Motor neuron (in vitro differentiated cells): Measurements from ENCODE around the gene IFNA21. TPM values are rescaled to one million over a fixed set of nuclear protein-coding genes. Genes with fewer than 3 reads are reported as not detected.
A peak's percentile ranks its signal among the peaks of the same experiment; 100 is the strongest.
"Not testable (repeated sequence)": the region's sequence is repeated elsewhere in the genome, so short reads cannot be mapped to it uniquely, and the experiment has no call there.

Source experiments
- ATAC-seq, 8 experiments: fragments of 200-7000 bp; cut with Tn5 transposase; replicated peaks in 6 of 8; 2 replicates each; pipeline ENCODE4 v1.8.0; 2021; ENCODE audit warnings: mild to moderate bottlenecking in 8 of 8, moderate library complexity in 8 of 8
- H3K27ac ChIP-seq, 2 donors: fragments of 250-450 bp; sonication (Bioruptor Pico); 2 replicates each; pipeline ENCODE4 v1.9.0; 2021; ENCODE audit warnings: antibody characterized with exemption in 2 of 2, mild to moderate bottlenecking in 2 of 2, moderate library complexity in 1 of 2
- H3K4me1 ChIP-seq, 2 donors: fragments of 250-450 bp; sonication (Bioruptor Pico); replicated peaks in 1 of 2; 2 replicates each; pipeline ENCODE4 v1.6.1; 2021; ENCODE audit warnings: antibody characterized with exemption in 2 of 2, mild to moderate bottlenecking in 2 of 2, moderate library complexity in 1 of 2
- H3K4me3 ChIP-seq, 5 donors: fragments of 250-450 bp; sonication (Bioruptor Pico); 2 replicates each; pipeline ENCODE4 v1.9.0; 2021; ENCODE audit warnings: antibody characterized with exemption in 5 of 5, mild to moderate bottlenecking in 5 of 5, moderate library complexity in 4 of 5
- WGBS, 10 experiments: fragments of 450-650 bp; shearing (Covaris generic); methylation state at CpG; one replicate each; pipeline ENCODE4 v1.0.0; 2022; 5-methylcytosine and 5-hydroxymethylcytosine counted together
- in situ Hi-C, 9 experiments: fragments of 400-800 bp; cut with MboI; loops; one replicate each; pipeline ENCODE4 v1.15.0; 2021; ENCODE audit warnings: low sequenced_read_pairs in 9 of 9, low pct_unique_long_range_greater_than_20kb in 2 of 9; ENCODE audit not compliant: unreplicated experiment in 9 of 9
- total RNA-seq, 8 experiments: library from RNA; unstranded; fragments of 300-600 nt; gene quantifications; 2 replicates each; pipeline versions ENCODE4 v1.2.3 to v1.2.4, GENCODE V29; 2022

The IFNA21 gene
- total RNA-seq, 8 experiments from 2014 or later, result 0.25 to 0.45 TPM; not detected in 6

DNA sequence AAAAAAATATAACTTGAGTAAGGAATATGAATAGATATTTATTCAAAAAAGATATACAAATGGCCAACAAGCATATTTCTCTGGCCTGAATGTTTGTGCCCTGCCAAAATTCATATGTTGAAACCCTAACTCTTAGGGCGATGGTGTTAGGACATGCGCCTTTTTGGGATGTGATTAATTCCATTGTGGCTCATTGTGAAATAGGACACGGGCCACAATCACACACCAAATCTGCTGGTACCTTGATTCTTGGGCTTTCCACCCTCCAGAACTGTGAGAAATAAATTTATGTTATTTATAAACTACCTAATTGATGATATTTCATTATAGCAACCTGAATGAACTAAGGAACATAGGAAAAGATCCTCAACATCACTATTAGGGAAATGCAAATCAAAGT lies 5.7 kb upstream of the IFNA21 start:
- 50 to 92% (median 66%) methylated on average over 1 to 3 of the region's 3 CpGs; no CpG with 5 or more reads in 3 of the 10 experiments for WGBS, 10 experiments

DNA sequence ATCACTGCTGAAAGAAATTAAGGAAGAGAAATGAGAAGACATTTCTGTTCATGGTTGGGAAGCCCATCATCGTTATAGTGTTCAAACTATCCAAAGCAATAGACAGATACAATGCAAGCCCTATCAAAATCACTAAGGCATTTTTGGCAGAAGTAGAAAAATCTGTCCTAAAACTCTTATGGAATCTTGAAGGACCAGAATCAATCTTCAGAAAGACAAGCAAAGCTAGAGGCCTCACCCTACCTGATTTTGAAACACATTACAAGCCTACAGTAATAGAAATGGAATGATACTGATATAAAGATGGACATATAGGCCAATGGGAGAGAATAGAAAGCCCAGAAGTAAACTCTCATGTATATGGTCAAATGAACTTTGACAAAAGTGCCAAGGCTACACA lies 4.9 kb upstream of the IFNA21 start:
- Histone ChIP-seq H3K4me3 (no peak overlapping the region), H3K27ac (no peak overlapping the region), H3K4me1 (no peaks in the 10 kb centered on the region)
- ATAC-seq, result no peak
- 31 to 100% (median 80%) methylated on average over 1 of the region's 1 CpG; no CpG with 5 or more reads in 1 of the 10 experiments for WGBS, 10 experiments
- in situ Hi-C loops, result no loop called here

More for the DNA sequence above, 5.7 kb upstream of the IFNA21 start:
- H3K27ac ChIP-seq, result no peak overlapping the region
- no peak for ATAC-seq
- H3K4me1 ChIP-seq, result no peaks in the 10 kb centered on the region
- in situ Hi-C loops, result no loop called here
- no peak overlapping the region for H3K4me3 ChIP-seq

DNA sequence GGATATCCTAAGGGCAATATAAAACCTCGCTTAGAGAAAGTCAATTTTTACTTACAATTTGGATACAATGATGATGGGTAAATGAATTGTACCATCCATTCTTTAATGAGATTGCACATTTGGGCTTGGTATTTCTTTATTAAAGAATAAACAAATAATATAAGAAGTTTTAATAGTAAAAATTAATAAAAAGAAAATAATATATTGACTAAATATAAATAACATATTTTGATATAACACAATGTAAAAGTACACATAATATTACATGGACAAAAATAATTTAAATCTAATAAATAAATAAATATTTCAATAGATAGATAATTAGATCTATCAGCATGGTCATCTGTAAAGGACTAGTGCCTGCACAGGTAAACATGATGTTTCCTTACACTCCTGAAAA lies 944 bp downstream of the IFNA21 start:
- Histone ChIP-seq H3K4me3 (no peak overlapping the region), H3K27ac (no peak overlapping the region), H3K4me1 (no peaks in the 10 kb centered on the region)
- 40 to 100% (median 85%) methylated on average over 1 of the region's 1 CpG; no CpG with 5 or more reads in 1 of the 10 experiments for WGBS, 10 experiments
- ATAC-seq, result no peak
- in situ Hi-C loops, result no loop called here

DNA sequence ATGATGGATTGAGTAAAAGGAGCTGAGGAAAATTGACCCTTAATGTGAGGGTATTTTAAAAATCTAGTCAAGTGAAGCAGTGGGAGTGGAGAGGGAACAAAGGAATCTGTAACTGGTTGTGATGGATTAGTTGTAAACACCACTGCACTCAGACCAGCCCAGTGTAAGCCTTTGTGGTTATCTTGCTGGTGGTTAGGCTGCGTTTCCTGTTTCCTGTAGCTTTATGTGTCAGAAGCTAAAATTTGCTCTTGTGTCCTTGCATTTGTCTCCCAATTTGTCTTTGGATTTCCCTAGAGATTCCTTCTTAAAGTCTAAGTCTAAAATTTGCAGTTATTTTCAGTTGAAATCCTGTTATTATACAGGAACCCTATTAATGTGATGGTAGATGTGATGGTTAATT lies 6.3 kb downstream of the IFNA21 start:
- no peak overlapping the region for H3K4me3 ChIP-seq
- H3K4me1 ChIP-seq, result no peaks in the 10 kb centered on the region
- peak in 3 of 8 experiments; percentile 22 to 43 (median 34) for ATAC-seq
- H3K27ac ChIP-seq, result no peak overlapping the region
- WGBS, 10 experiments, result 0% methylated on average over 1 of the region's 1 CpG; no CpG with 5 or more reads in 7 of the 10 experiments
- in situ Hi-C loops, result no loop called here

DNA sequence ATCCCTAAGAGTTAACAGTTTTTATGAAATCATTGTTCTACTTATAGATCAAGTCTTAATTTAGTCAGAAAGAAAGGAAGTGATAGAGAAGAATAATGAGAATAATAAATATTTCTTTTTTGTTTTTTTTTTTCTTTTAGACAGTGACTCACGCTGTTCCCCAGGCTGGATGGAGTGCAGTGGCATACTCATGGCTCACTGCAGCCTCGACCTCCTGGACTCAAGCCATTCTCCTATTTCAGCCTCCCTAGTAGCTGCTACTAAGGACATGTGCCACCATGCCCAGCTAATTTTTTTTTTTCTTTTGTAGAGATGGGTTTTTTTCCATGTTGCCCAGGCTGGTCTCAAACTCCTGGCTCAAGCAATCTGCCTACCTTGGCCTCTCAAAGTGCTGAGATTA lies 11.0 kb downstream of the IFNA21 start:
- in situ Hi-C loops, result no loop called here
- 0 to 100% (median 59%) methylated on average over 1 to 2 of the region's 2 CpGs; no CpG with 5 or more reads in 2 of the 10 experiments for WGBS, 10 experiments
- Histone ChIP-seq H3K27ac (no peak overlapping the region), H3K4me3 (no peak overlapping the region), H3K4me1 (no peaks in the 10 kb centered on the region)
- no peak for ATAC-seq

DNA sequence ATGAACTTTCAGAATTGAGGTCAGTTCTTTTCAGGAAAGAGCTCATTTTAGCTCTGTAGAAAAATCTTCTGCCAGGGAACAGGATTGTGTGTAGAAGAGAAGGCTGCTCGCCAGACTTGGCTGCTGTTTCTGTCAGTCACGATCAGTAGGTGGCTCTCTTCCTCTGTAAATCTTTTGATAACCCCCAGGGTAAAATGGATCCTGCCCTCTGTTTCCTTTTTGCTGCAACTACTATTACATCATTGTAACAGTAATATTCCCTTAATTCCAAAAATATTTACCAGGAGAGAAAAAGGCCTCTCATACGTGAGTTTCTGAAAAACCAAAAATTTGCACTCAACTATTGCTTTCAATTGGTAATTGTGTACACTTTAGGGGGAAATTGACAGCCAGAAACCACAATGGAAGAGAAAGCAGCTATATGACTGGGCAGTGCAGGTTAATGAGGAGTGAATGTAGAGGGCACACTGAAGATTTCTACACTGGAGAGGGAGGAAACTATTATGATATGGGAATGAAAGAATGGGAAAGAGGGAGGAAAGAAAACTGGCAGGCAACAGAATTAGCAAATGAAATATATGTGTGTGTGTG lies 12.3 kb downstream of the IFNA21 start:
- Histone ChIP-seq H3K4me3 (no peak overlapping the region), H3K4me1 (no peaks in the 10 kb centered on the region), H3K27ac (no peak overlapping the region)
- in situ Hi-C loops, result no loop called here
- ATAC-seq, result peak; percentile 41 to 85 (median 68)
- 0 to 33% (median 19%) methylated on average over 1 to 3 of the region's 3 CpGs; no CpG with 5 or more reads in 3 of the 10 experiments for WGBS, 10 experiments

DNA sequence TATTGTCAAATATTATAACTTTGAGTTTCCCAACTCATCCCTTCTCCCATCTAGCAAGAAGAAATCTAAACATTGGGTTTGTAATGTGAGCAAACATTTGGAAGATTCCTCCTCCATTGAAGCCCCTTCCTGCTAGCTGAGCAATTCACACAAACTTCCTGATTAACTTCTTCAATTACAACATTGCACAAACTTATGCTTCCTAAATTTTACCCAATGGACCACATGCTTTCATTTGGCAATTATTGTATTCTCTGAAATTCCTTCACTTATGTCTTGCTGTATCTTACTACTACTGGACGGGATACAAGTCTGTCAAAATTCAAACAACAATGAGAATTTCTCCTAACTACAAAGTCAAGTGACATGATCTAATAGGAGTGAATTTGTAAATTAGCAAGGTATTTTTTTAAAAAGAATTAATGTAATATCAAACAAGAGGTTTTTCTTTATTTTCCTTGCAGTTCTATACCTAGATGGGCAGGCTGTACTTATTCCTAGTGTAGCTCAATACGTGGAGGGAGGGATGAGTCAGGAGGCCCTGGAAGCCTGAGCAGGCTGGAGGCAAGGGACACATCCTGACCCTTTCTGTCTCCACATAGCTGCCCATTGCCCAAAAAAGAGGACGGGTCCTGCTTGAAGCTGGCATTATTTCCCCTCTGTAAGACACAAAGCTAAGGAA lies 13.0 kb downstream of the IFNA21 start:
- 17 to 100% (median 44%) methylated on average over 1 to 3 of the region's 3 CpGs; no CpG with 5 or more reads in 1 of the 10 experiments for WGBS, 10 experiments
- H3K4me1 ChIP-seq, result no peaks in the 10 kb centered on the region
- H3K27ac ChIP-seq, result no peak overlapping the region
- in situ Hi-C loops, result no loop called here
- peak; percentile 36 to 87 (median 60) for ATAC-seq
- H3K4me3 ChIP-seq, result no peak overlapping the region

DNA sequence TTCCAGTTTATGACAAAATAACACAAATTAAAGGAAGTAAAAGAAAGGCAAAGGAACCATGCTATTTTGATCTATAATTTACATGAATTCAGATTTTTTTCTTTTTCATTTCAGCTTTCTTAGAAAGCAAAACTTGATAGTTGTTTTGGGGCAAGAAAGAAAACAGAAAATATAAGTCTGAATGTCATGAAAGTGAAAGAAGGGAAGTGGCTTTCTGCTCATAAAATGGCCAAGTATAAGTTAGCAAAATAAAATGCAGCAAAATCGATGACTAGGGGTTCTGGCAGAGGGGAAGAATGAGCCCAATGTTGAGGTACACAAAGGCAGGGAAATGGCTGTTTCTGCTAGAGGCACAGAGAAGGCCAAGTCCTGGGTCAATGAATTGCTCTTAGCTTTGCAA lies 21.9 kb downstream of the IFNA21 start:
- no peak for ATAC-seq
- Histone ChIP-seq H3K4me3 (no peak overlapping the region), H3K4me1 (no peaks in the 10 kb centered on the region), H3K27ac (no peak overlapping the region)
- WGBS, 10 experiments, result 0 to 83% (median 63%) methylated on average over 1 of the region's 1 CpG; no CpG with 5 or more reads in 1 of the 10 experiments
- in situ Hi-C loops, result no loop called here

DNA sequence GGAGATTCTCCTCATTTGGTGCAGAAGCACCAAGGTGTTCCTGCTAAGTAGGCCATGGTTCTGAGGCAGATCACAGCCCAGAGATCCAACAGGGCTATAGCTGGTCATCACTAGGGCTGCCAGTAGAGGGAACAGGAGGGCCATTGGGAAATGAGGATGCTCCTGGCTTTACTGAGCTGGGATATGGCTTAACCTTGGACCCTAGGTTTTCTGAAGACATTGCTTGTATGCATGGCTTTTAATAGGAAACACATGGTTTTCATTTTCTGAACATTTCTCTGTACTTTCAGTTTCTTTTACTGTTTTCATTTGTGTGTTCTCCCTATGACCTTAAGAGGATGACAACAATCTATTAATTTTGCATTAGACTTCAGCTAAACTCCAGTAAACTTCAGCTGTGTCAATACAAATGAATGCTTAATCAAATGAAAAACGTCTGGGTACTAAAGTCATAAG lies 25.0 kb downstream of the IFNA21 start, which contains the start of gene IFNW1:
IFNW1 (minus strand) TSS at position 406 of the 456 bp plus-strand sequence; CDS start at position 144, 262 bp downstream.
- 0 to 80% (median 20%) methylated on average over 1 of the region's 1 CpG; no CpG with 5 or more reads in 3 of the 10 experiments for WGBS, 10 experiments
- Histone ChIP-seq H3K4me3 (no peak within 1 kb of the TSS), H3K4me1 (no peaks in the 10 kb centered on the region), H3K27ac (no peak within 1 kb of the TSS)
- ATAC-seq, result peak in 3 of 8 experiments; percentile 69 to 80 (median 75)
- in situ Hi-C loops, result no loop called here

DNA sequence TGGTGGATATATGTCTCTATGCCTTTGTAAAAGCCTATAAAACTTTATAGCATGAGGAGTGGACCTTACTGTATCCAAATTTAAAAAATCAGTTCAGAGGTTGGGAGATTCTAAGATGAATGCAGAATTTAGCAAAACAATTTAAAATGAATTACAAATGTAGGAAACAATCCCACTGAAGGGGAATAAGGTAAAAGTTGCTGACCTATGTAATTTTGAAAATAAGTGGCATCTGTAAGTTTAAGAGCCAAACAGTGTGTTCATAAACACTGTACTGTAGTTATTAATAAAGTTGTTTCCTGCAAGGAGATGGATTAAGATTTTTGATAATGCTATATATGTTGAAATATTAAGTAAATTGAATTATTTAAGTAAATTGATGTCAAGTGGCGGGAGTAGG lies 29.4 kb downstream of the IFNA21 start:
- H3K27ac ChIP-seq, result no peak overlapping the region
- H3K4me1 ChIP-seq, result no peaks in the 10 kb centered on the region
- no peak overlapping the region for H3K4me3 ChIP-seq
- WGBS, 10 experiments, result 0 to 92% (median 50%) methylated on average over 1 of the region's 1 CpG; no CpG with 5 or more reads in 1 of the 10 experiments
- ATAC-seq, result no peak
- in situ Hi-C loops, result no loop called here

DNA sequence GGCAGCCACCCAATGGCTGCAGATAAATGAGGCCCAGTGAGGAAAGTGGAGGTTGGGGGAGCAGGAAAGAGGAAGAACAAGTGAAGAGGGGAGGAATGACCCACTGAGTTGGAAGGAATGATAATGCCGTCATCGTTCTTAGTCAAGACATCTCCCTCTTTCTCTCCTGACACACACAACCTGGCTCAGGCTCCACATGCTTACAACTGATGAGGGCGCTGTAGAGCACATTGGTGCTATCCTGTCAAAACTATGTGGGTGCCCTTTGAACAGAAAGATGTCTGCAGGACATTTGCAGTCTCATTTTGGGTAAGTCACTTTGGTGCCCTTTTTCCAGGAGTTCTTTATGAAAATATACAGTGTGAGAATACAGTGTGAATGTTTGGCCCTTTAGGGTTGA lies 30.7 kb downstream of the IFNA21 start:
- Histone ChIP-seq H3K4me1 (no peaks in the 10 kb centered on the region), H3K27ac (no peak overlapping the region), H3K4me3 (no peak overlapping the region)
- ATAC-seq, result no peak
- in situ Hi-C loops, result no loop called here
- WGBS, 10 experiments, result 0 to 100% (median 71%) methylated on average over 1 to 3 of the region's 3 CpGs; no CpG with 5 or more reads in 4 of the 10 experiments

DNA sequence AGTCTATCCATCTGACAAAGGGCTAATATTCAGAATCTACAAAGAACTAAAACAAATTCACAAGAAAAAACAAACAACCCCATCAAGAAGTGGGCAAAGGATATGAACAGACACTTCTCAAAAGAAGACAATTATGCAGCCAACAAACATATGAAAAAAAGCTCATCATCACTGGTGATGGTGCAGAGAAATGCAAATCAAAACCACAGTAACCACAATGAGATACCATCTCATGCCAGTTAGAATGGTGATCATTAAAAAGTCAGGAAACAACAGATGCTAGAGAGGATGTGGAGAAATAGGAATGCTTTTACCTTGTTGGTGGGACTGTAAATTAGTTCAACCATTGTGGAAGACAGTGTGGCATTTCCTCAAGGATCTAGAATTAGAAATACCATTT lies 38.3 kb downstream of the IFNA21 start:
- H3K4me1 ChIP-seq, H3K4me3 ChIP-seq, in situ Hi-C loops, ATAC-seq, H3K27ac ChIP-seq: not testable (repeated sequence)

DNA sequence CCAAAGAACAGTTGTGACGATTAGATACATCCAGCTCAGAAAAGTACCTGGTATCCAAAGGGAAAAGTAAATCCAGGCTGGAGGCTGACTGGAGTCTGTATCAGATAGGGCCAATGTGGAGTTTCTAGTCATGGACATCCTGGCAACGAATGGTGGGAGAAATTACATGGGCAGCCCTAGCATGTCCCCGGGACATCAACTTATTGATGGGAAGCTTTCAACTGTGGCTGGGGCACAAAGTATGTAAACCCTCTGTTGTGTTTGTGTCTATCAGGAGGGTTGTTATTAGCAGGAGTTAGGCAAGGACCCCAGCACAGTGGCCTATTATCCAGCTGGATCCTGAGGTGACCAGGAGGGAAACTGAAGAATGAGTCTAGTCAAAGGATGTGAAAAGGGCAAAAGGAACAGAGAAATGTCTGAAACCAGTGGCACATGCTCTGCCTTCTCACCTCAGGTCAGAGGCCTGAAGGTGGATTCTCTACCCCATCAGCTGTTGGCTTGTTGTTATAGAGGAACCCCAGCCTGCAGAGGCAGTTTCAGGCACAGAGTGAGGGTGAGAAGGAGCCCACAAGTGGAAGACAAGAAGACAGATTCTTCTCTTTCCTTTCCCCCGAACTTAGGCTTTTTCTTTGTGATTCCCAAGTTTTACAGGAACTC lies 44.7 kb downstream of the IFNA21 start:
- WGBS, 10 experiments, result 30 to 100% (median 62%) methylated on average over 1 to 4 of the region's 4 CpGs; no CpG with 5 or more reads in 1 of the 10 experiments
- no peak for ATAC-seq
- in situ Hi-C loops, result loop anchor here in 4 of 9 experiments (25.0 kb wide), 3 partner anchors 234 to 1184 kb away; no protein-coding TSS in a partner anchor
- no peak overlapping the region for H3K4me3 ChIP-seq
- no peak overlapping the region for H3K27ac ChIP-seq
- no peaks in the 10 kb centered on the region for H3K4me1 ChIP-seq
